OCI-LY1 (cell line): Measurements from ENCODE around the gene RUNDC1.
"Not testable (repeated sequence)": the region's sequence is repeated elsewhere in the genome, so short reads cannot be mapped to it uniquely, and the experiment has no call there.

Experiments used
- H2AFZ ChIP-seq: fragments of 200-600 bp; sonication (generic), shearing (Covaris generic); 2 replicates; pipeline ENCODE4 v1.6.0; 2014; ENCODE audit warnings: antibody characterized with exemption, mild to moderate bottlenecking, low read length
- H3F3A ChIP-seq: fragments of 200-600 bp; sonication (generic), shearing (Covaris generic); 2 replicates; pipeline ENCODE4 v1.6.0; 2014; ENCODE audit warnings: mild to moderate bottlenecking, antibody characterized with exemption, low read length, moderate library complexity; ENCODE audit not compliant: insufficient read depth
- H3K27ac ChIP-seq: fragments of 200-600 bp; sonication (generic); 2 replicates; pipeline ENCODE4 v1.5.1; 2014; ENCODE audit warnings: low read length, mixed run types, mild to moderate bottlenecking, low read depth; ENCODE audit not compliant: poor library complexity, severe bottlenecking
- H3K27me3 ChIP-seq: fragments of 200-600 bp; sonication (generic); 2 replicates; pipeline ENCODE4 v1.6.0; 2014; ENCODE audit warnings: antibody characterized with exemption, mild to moderate bottlenecking, low read length, moderate library complexity; ENCODE audit not compliant: insufficient read depth
- H3K36me3 ChIP-seq: fragments of 200-600 bp; sonication (generic); 2 replicates; pipeline ENCODE4 v1.6.1; 2014; ENCODE audit warnings: mild to moderate bottlenecking, antibody characterized with exemption, low read length, moderate library complexity, mixed read lengths; ENCODE audit not compliant: insufficient read depth
- H3K4me1 ChIP-seq: fragments of 200-600 bp; sonication (generic); 2 replicates; pipeline ENCODE4 v1.5.1; 2014; ENCODE audit warnings: mild to moderate bottlenecking, low read length, moderate library complexity; ENCODE audit not compliant: insufficient read depth, severe bottlenecking
- H3K4me2 ChIP-seq: fragments of 200-600 bp; sonication (generic), shearing (Covaris generic); 2 replicates; pipeline ENCODE4 v1.6.1; 2014; ENCODE audit warnings: low read length
- H3K4me3 ChIP-seq: fragments of 200-600 bp; sonication (generic); 2 replicates; pipeline ENCODE4 v1.5.1; 2014; ENCODE audit warnings: low read length, low read depth, mild to moderate bottlenecking, mixed read lengths; ENCODE audit not compliant: poor library complexity, severe bottlenecking
- H3K79me2 ChIP-seq: fragments of 200-600 bp; shearing (Covaris generic); 2 replicates; pipeline ENCODE4 v1.6.1; 2016; ENCODE audit warnings: mixed run types, low read length, mixed read lengths; ENCODE audit not compliant: insufficient read depth
- H3K9ac ChIP-seq: fragments of 200-600 bp; sonication (generic), shearing (Covaris generic); 2 replicates; pipeline ENCODE4 v1.6.1; 2014; ENCODE audit warnings: mild to moderate bottlenecking, low read length, mixed read lengths
- H3K9me2 ChIP-seq: fragments of 200-600 bp; sonication (generic), shearing (Covaris generic); 2 replicates; pipeline ENCODE4 v1.6.1; 2014; ENCODE audit warnings: low read depth, mild to moderate bottlenecking, low read length, mixed read lengths
- H3K9me3 ChIP-seq: fragments of 200-600 bp; shearing (Covaris generic); 2 replicates; pipeline ENCODE4 v1.6.1; 2014; ENCODE audit warnings: low read length, mixed read lengths
- H4K20me1 ChIP-seq: fragments of 200-600 bp; sonication (generic), shearing (Covaris generic); 2 replicates; pipeline ENCODE4 v1.6.0; 2016; ENCODE audit warnings: mild to moderate bottlenecking, low read length; ENCODE audit not compliant: insufficient read depth
- EZH2 ChIP-seq: fragments of 200-600 bp; sonication (generic), shearing (Covaris generic); IDR thresholded peaks from 2 replicates; pipeline ENCODE4 v1.8.0; 2017; ENCODE audit warnings: borderline replicate concordance, mixed run types, mild to moderate bottlenecking, antibody characterized with exemption, low read length, moderate library complexity, mixed read lengths
- TF ChIP-seq, protein P1 (sequence below): fragments of 200-600 bp; sonication (generic), shearing (Covaris generic); IDR thresholded peaks from 2 replicates; pipeline ENCODE4 v1.5.1; 2017; ENCODE audit warnings: mild to moderate bottlenecking, antibody characterized with exemption, low read length, moderate library complexity, mixed read lengths

Gene RUNDC1

DNA sequence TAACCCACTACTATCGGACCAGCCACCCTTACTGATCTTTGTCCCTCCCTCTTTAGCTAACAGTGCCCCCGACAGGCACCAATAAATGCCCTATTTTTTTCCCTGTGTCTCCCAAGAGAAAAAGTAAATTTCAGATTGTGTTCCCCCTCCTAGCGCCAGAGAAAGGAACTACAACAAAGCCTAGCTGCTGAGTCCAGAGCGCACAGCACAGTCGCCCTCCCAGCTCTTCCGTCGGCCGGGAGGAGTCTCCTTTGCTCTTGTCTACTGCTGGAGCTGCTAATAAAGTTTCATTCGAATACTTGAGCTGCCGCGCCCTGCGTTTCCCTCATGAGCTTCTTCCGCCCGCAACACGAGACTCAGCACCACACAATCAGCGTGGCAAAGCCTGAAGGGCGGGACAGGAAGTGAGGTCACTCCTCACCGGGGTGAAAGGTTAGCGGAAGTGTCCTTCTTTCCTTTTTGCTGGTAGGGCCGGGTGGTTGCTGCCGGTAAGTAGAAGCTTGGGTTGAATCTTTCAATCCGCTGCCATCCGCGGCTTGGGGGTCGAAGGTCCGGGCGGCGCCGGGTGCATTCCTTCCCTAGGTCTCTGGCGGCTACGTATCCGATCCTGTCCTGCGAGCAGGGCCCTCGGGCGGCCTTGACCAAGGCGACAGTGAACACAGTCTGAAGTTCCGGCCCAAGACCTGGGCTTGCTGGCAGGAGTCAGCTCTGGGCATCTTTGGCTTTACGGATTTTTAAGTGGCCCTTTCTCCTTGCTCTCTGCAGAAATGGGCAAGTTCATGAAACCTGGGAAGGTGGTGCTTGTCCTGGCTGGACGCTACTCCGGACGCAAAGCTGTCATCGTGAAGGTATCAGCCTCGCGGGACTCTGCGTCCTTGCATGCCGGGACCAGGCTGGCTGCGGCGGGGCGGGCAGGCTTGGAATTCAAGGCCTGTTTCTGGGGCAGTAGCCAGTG lies 17.9 kb downstream of the RUNDC1 start, which contains the start of gene RPL27:
RPL27 (plus strand) TSS at position 436 of the 955 bp plus-strand sequence; CDS start at position 768, 332 bp downstream.
- Histone ChIP-seq H3K27ac (peak within 1 kb of the TSS; percentile 76), H3K79me2 (peaks cover 20% of the 10 kb centered on the region), H4K20me1 (no peaks in the 10 kb centered on the region), H3F3A (peaks cover 6% of the 10 kb centered on the region; the same call in 1 of the 2 replicates), H3K36me3 (peaks cover 59% of the 10 kb centered on the region), H3K4me3 (peak within 1 kb of the TSS; percentile 94), H3K4me1 (peaks cover 25% of the 10 kb centered on the region), H2AFZ (peak within 1 kb of the TSS; percentile 82; the same call in 1 of the 2 replicates), H3K9me3 (no peaks in the 10 kb centered on the region), H3K4me2 (peak within 1 kb of the TSS; percentile 77), H3K27me3 (no peaks in the 10 kb centered on the region), H3K9me2 (no peaks in the 10 kb centered on the region), H3K9ac (peak within 1 kb of the TSS; percentile 97)
- TF ChIP-seq EZH2 = no peak
- TF ChIP-seq, protein P1, sequence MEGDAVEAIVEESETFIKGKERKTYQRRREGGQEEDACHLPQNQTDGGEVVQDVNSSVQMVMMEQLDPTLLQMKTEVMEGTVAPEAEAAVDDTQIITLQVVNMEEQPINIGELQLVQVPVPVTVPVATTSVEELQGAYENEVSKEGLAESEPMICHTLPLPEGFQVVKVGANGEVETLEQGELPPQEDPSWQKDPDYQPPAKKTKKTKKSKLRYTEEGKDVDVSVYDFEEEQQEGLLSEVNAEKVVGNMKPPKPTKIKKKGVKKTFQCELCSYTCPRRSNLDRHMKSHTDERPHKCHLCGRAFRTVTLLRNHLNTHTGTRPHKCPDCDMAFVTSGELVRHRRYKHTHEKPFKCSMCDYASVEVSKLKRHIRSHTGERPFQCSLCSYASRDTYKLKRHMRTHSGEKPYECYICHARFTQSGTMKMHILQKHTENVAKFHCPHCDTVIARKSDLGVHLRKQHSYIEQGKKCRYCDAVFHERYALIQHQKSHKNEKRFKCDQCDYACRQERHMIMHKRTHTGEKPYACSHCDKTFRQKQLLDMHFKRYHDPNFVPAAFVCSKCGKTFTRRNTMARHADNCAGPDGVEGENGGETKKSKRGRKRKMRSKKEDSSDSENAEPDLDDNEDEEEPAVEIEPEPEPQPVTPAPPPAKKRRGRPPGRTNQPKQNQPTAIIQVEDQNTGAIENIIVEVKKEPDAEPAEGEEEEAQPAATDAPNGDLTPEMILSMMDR = peak; percentile 86

DNA sequence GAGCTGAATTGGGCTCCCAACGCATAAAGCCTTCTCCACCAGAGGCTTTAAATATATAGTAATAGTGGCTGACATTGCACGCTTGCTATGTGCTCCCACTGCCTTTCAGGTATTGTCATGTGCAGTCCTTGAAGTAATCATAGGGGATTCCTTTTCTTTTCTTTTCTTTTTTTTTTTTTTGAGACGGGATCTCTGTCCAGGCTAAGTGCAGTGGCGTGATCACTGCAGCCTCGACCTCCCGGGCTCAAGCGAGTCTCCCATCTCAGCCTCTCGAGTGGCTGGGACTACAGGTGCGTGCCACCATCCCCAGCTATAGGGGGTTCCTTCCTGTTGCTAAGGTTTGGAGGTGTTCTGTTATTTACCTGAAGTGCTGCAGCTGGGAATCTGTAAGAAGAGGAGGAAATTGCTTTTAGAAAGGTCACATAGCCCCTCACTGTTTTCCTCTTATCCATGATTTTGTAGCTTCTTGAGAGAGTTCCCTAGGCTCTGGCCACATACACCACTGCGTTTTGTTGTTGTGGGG lies 18.7 kb downstream of the RUNDC1 start:
- H3K27me3 ChIP-seq = no peaks in the 10 kb centered on the region
- H3K4me2 ChIP-seq = peak overlapping the region; percentile 77
- H3K36me3 ChIP-seq = peaks cover 60% of the 10 kb centered on the region
- H3K79me2 ChIP-seq = peaks cover 20% of the 10 kb centered on the region
- H3K27ac ChIP-seq = peak overlapping the region; percentile 76
- peak overlapping the region; percentile 97 for H3K9ac ChIP-seq
- H4K20me1 ChIP-seq = no peaks in the 10 kb centered on the region
- peaks cover 6% of the 10 kb centered on the region; the same call in 1 of the 2 replicates for H3F3A ChIP-seq
- TF ChIP-seq, protein P1 = no peak
- no peak for TF ChIP-seq EZH2
- peak overlapping the region; percentile 94 for H3K4me3 ChIP-seq
- no peak overlapping the region for H2AFZ ChIP-seq
- no peaks in the 10 kb centered on the region for H3K9me2 ChIP-seq
- H3K9me3 ChIP-seq = no peaks in the 10 kb centered on the region
- peaks cover 25% of the 10 kb centered on the region for H3K4me1 ChIP-seq

DNA sequence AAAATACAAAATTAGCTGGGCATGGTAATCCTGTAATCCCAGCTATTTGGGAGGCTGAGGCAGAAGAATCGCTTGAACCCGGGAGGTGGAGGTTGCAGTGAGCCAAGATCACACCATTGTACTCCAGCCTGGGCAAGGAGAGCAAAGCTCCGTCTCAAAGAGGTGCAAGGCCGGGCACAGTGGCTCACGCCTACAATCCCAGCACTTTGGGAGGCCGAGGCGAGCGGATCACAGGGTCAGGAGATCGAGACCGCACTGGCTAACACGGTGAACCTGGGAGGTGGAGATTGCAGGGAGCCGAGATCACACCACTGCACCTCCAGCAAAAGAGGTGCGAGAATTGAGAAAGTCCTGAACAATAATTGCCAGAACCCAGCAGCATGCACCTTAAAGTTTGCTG lies 20.5 kb downstream of the RUNDC1 start:
- not testable (repeated sequence) for H3K4me2 ChIP-seq, H3K27me3 ChIP-seq, H4K20me1 ChIP-seq, H3K9ac ChIP-seq, H3K9me3 ChIP-seq, H3F3A ChIP-seq, H3K27ac ChIP-seq, H3K9me2 ChIP-seq, H2AFZ ChIP-seq, H3K4me3 ChIP-seq
- peaks cover 20% of the 10 kb centered on the region for H3K79me2 ChIP-seq
- H3K36me3 ChIP-seq = peaks cover 63% of the 10 kb centered on the region
- H3K4me1 ChIP-seq = peaks cover 25% of the 10 kb centered on the region
